Measurements from ENCODE around the gene PRKD2. TPM values are rescaled to one million over a fixed set of nuclear protein-coding genes. Genes with fewer than 3 reads are reported as not detected.

Gene PRKD2
- total RNA-seq, 1 donor from 2014 or later = 14.9 TPM

GRCh38 chr19:46759206-46759605, 42.3 kb upstream of the PRKD2 start:
- no peaks in the 10 kb centered on the region for H3K4me1 Mint-ChIP-seq
- no peaks in the 10 kb centered on the region for H3K9me3 ChIP-seq (ENCODE audit: low read depth)
- no peak overlapping the region for H2AFZ ChIP-seq (replicated peaks)
- H3K4me1 ChIP-seq = no peaks in the 10 kb centered on the region
- no peak overlapping the region for H3K27ac ChIP-seq
- H3K9ac ChIP-seq = no peak overlapping the region
- peaks cover 6% of the 10 kb centered on the region for H3K27me3 Mint-ChIP-seq (ENCODE audit: insufficient read depth, low read depth)
- no peaks in the 10 kb centered on the region for H3K27me3 ChIP-seq
- no peak overlapping the region for H3K4me2 ChIP-seq
- DNase-seq (ENCODE audit: low spot score) = no peak
- peaks cover 10% of the 10 kb centered on the region for H3F3A ChIP-seq (ENCODE audit: low read depth)
- H4K20me1 ChIP-seq (ENCODE audit: low read depth) = peaks cover 14% of the 10 kb centered on the region
- H3K9me3 Mint-ChIP-seq = no peaks in the 10 kb centered on the region
- TF ChIP-seq EZH2 (IDR thresholded peaks at IDR 0.05) (no peak), CTCF (IDR thresholded peaks at IDR 0.05) (no peak), EZH2phosphoT487 (IDR thresholded peaks at IDR 0.05) (no peak)
- H3K27ac Mint-ChIP-seq = no peak overlapping the region
- no peaks in the 10 kb centered on the region for H3K36me3 ChIP-seq
- no peaks in the 10 kb centered on the region for H3K79me2 ChIP-seq (ENCODE audit: low read depth)
- H3K36me3 Mint-ChIP-seq = peaks cover 3% of the 10 kb centered on the region
- no peak overlapping the region for H3K4me3 ChIP-seq
- H3K4me3 Mint-ChIP-seq = no peak overlapping the region

- H3K36me3 ChIP-seq = no peaks in the 10 kb centered on the region
- peaks cover 11% of the 10 kb centered on the region for H3K36me3 Mint-ChIP-seq
- H3K4me3 Mint-ChIP-seq = no peak overlapping the region
- H3K9me3 ChIP-seq (ENCODE audit: low read depth) = no peaks in the 10 kb centered on the region
- H3K9ac ChIP-seq = no peak overlapping the region
- H3K27me3 ChIP-seq = no peaks in the 10 kb centered on the region
- H3K27ac Mint-ChIP-seq = no peak overlapping the region
- H3K4me1 ChIP-seq = no peaks in the 10 kb centered on the region
- no peak overlapping the region for H3K4me3 ChIP-seq
- H4K20me1 ChIP-seq (ENCODE audit: low read depth) = peaks cover 18% of the 10 kb centered on the region
- H3K9me3 Mint-ChIP-seq = no peaks in the 10 kb centered on the region
- H3K4me1 Mint-ChIP-seq = no peaks in the 10 kb centered on the region
- H3K79me2 ChIP-seq (ENCODE audit: low read depth) = no peaks in the 10 kb centered on the region
- H3K4me2 ChIP-seq = no peak overlapping the region
- H2AFZ ChIP-seq (replicated peaks) = no peak overlapping the region
- no peak overlapping the region for H3K27ac ChIP-seq
- TF ChIP-seq EZH2phosphoT487 (IDR thresholded peaks at IDR 0.05) (no peak), EZH2 (IDR thresholded peaks at IDR 0.05) (no peak), CTCF (IDR thresholded peaks at IDR 0.05) (no peak)
- peaks cover 8% of the 10 kb centered on the region for H3K27me3 Mint-ChIP-seq (ENCODE audit: insufficient read depth, low read depth)
- no peak for DNase-seq (ENCODE audit: low spot score)
- H3F3A ChIP-seq (ENCODE audit: low read depth) = peaks cover 10% of the 10 kb centered on the region
These were observed 39.6 kb upstream of the PRKD2 start for GRCh38 chr19:46756544-46756888.

GRCh38 chr19:46755853-46756543, 39.1 kb upstream of the PRKD2 start:
- H2AFZ ChIP-seq (replicated peaks) = no peak overlapping the region
- H3K79me2 ChIP-seq (ENCODE audit: low read depth) = no peaks in the 10 kb centered on the region
- H3K9ac ChIP-seq = no peak overlapping the region
- no peaks in the 10 kb centered on the region for H3K9me3 ChIP-seq (ENCODE audit: low read depth)
- no peak overlapping the region for H3K4me2 ChIP-seq
- Mint-ChIP-seq H3K36me3 (peaks cover 11% of the 10 kb centered on the region), H3K27ac (no peak overlapping the region), H3K27me3 (ENCODE audit: insufficient read depth, low read depth) (peaks cover 8% of the 10 kb centered on the region), H3K9me3 (no peaks in the 10 kb centered on the region), H3K4me1 (no peaks in the 10 kb centered on the region), H3K4me3 (no peak overlapping the region)
- no peaks in the 10 kb centered on the region for H3K27me3 ChIP-seq
- no peak overlapping the region for H3K27ac ChIP-seq
- DNase-seq (ENCODE audit: low spot score) = no peak
- TF ChIP-seq EZH2phosphoT487 (IDR thresholded peaks at IDR 0.05) (no peak), CTCF (IDR thresholded peaks at IDR 0.05) (no peak), EZH2 (IDR thresholded peaks at IDR 0.05) (no peak)
- peaks cover 18% of the 10 kb centered on the region for H4K20me1 ChIP-seq (ENCODE audit: low read depth)
- peaks cover 10% of the 10 kb centered on the region for H3F3A ChIP-seq (ENCODE audit: low read depth)
- H3K36me3 ChIP-seq = no peaks in the 10 kb centered on the region
- no peak overlapping the region for H3K4me3 ChIP-seq
- H3K4me1 ChIP-seq = no peaks in the 10 kb centered on the region
